ENCODE results near the gene CT47B1.

DNA sequence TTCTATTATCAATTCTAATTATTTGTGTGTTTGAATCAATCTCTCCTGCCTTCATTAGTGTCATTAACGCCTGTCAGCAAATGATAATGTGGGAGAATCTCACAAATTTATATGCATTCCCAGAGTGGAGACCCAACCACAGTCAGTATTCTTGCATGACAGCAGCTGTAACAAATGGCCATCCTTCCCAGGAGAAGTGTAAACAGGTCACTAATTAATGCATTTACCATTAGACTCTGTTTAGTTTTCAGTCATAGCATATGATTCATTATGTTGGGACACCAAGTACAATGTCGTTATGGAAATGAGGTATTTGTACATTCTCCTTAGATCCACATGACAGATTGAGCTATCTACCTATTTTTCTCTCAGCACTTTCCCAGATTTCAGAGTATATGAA is 50.5 kb downstream of the CT47B1 start:
- TF ChIP-seq ZBTB7A (CRISPR knock-in tag; IDR thresholded peaks at IDR 0.05) (no peak), FOXJ3 (CRISPR knock-in tag; IDR thresholded peaks at IDR 0.05; ENCODE audit: borderline replicate concordance) (no peak)

Data from HepG2 (cell line).